TTC549 (cell line): Measurements from ENCODE around the gene DEFB131A.
"Not testable (repeated sequence)": the region's sequence is repeated elsewhere in the genome, so short reads cannot be mapped to it uniquely, and the experiment has no call there.

ENCODE experiments used
- FAIRE-seq: peaks from 2 replicates; lab custom pipeline; 2012; peaks lifted over from hg19 to GRCh38; lab: Jason Lieb, UNC

The DEFB131A gene

GRCh38 chr4:9495443-9495842, 51.2 kb downstream of the DEFB131A start:
- FAIRE-seq, result not testable (repeated sequence)

- not testable (repeated sequence) for FAIRE-seq
These were observed 53.6 kb downstream of the DEFB131A start for GRCh38 chr4:9497575-9498467.

GRCh38 chr4:9498468-9499040, 54.3 kb downstream of the DEFB131A start:
- not testable (repeated sequence) for FAIRE-seq

- not testable (repeated sequence) for FAIRE-seq
These were observed 55.8 kb downstream of the DEFB131A start for GRCh38 chr4:9499974-9500487.
